HT1080 (cell line): ENCODE results near the gene HSPG2. TPM values are rescaled to one million over a fixed set of nuclear protein-coding genes. Genes with fewer than 3 reads are reported as not detected.

ENCODE experiments used
- DNase-seq: peaks from one replicate; pipeline ENCODE4 v3.0.0-alpha.2; 2015; ENCODE audit warnings: low read depth
- total RNA-seq: library from RNA; depleted of rRNA; stranded (reverse); fragments of >200 nt; shearing (Covaris generic); gene quantifications from 2 replicates; pipeline ENCODE4 v1.2.3, GENCODE V29; 2014; rRNA removed

HSPG2 gene
- total RNA-seq, 1 experiment from 2014 or later, result 2.5 TPM

GRCh38 chr1:21773585-21773984 lies 163.5 kb downstream of the HSPG2 start:
- DNase-seq, result no peak

Other genes starting within 250 kb of the HSPG2 start
- gene USP48, start 154.2 kb downstream of the HSPG2 start, total RNA-seq, result 15.9 and 20.1 TPM in 2 replicates
- gene LDLRAD2, start 125.0 kb downstream of the HSPG2 start, total RNA-seq, result not detected in 2 replicates
- not detected in 2 replicates for gene CELA3B, start 39.7 kb upstream of the HSPG2 start, total RNA-seq
- gene CELA3A, start 64.3 kb upstream of the HSPG2 start, total RNA-seq, result not detected in 2 replicates
- 285 and 338 TPM in 2 replicates for gene CDC42, start 115.4 kb upstream of the HSPG2 start, total RNA-seq
- gene WNT4, start 205.8 kb upstream of the HSPG2 start, total RNA-seq, result 1.1 TPM in 1 of 2 replicates, not detected in the other